Measurements from ENCODE around the gene ZNF579.
A peak's percentile ranks its signal among the peaks of the same experiment; 100 is the strongest.

DNA sequence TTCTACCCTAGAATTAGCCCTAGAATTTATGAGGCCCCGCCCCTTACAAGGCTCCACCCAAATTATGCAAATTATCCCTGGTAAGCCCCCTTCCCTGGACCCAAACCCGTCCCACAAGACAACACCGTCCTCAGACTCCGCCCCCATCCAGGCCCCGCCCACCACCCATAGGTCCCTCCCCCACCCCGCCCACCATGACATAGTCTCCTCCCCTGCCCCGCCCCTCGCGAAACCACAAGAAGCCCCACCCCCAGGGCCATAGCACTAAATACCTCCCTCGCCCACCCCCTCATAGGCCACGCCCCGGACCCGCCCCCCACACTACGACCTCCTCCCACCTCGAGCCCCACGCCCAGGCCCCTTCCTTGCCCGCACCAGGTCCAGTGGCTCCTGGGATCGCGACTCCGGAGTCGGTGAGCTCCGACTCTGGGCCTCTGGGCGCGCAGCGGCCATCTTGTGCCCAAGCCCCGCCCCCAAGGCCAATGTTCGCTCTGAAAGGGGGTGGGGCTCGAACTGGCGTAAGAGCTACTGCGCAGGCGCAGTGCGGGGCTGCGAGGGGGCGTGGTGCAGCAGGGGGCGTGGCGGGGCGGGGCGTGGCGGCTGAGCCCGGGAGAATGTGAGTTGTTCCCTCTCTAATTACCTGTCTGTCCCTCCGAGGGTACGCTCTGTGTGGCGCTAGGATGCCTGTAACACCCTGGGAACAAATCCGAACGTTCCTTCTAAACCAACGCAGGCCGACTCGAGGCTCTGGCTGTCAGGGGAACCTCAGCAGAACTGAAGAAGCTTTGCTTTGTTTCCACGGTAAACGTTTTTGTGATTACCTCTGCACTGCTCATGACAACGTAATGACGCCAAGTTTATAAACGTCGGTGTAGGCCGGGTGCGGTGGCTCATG is 43.7 kb upstream of the ZNF579 start, which contains the start of gene ZNF784:
- TF ChIP-seq EZH2 (IDR thresholded peaks at IDR 0.05) (no peak), POLR2AphosphoS5 (IDR thresholded peaks at IDR 0.05; ENCODE audit: borderline replicate concordance, low read depth, low read length) (peak; percentile 75), FOXP2 (optimal IDR thresholded peaks at IDR 0.05; ENCODE audit: control extremely low read depth, extremely low read length, insufficient read depth) (no peak)
